ENCODE measurements around the gene ATOX1.
A peak's percentile ranks its signal among the peaks of the same experiment; 100 is the strongest.
"Not testable (repeated sequence)": the region's sequence is repeated elsewhere in the genome, so short reads cannot be mapped to it uniquely, and the experiment has no call there.

ATOX1 gene

DNA sequence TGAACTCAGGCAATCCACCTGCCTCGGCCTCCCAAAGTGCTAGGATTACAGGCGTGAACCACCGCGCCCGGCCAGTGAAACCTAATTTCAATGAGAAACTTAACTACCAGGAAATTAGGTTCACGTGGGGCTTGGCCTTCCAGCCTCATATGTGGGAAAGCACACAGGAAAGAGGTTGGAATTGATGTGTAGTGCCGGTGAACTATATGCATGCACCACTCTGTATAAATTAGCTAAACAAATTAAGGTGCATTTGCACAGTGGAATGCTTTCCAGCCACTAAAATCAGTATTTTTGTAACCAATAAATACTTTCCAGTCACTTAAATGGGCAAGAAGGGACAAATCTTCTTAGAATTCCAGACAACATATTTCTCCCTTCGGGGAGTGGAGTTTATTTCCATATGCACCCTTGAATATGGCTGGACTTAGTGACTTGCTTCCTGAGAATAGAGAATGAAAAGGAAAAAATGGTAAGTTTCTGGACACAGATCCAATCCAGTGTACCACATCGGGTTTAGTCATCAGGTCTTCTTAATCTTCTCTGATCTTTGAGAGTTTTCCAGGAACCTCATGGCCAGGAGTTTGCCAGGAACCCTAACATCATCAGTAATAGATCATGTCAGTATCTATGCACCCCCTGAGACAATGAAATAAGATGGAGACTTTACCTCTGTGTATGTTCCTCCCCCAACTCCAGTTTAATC lies 24.9 kb downstream of the ATOX1 start:
- no peak for DNase-seq (ENCODE audit: low spot score)

DNA sequence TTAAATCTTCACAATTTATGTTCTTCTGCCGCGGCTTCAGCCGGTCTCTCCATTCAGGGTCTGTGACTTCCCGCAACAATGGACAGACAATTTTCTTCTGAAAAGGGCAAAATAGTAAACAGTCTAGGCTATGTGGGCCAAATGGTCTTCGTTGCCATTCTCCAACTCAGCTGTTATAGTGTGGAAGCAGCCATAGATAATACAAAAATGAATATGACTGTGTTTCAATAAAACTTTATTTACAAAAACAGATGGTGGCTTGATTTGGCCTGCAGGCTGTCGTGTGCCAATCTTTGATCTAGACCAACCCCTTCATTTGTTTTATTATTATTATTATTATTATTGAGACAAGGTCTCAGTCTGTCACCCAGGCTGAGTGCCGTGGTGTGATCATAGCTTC lies 28.1 kb downstream of the ATOX1 start:
- DNase-seq (ENCODE audit: low spot score): no peak

DNA sequence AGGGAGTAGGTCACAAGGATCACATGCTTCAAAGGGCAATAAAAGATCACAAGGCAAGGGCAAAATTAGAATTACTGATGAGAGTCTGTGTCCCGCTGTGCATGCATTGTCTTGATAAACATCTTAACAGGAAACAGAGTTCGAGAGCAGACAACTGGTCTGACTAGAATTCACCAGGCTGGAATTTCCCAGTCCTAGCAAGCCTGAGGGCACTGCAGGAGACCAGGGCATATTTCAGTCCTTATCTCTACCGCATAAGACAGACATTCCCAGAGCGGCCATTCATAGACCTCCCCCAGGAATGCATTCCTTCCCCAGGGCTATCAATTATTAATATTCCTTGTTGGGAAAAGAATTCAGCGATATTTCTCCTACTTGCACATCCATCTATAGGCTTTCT lies 28.8 kb downstream of the ATOX1 start:
- not testable (repeated sequence) for DNase-seq (ENCODE audit: low spot score)

DNA sequence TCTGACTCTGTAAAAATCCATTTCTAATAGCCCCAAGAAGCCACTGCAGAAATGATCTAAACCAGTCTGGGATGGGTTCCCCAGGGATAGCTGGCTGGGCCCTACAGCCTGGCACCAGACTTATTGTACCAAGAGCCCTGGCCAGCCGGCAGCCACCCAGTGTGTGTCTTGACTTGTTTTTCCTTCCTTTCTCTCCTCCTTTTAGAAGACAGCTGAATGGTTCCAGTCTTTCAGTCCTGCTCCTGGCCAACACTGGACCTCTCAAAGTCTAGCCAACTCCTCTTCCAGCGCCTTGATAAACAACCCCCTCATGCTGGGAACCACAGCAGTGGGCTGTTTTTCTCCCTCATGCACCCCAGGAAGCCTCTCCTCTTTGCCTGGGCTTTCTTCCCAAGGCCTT lies 34.1 kb downstream of the ATOX1 start:
- peak; percentile 17 for DNase-seq (ENCODE audit: low spot score)

DNA sequence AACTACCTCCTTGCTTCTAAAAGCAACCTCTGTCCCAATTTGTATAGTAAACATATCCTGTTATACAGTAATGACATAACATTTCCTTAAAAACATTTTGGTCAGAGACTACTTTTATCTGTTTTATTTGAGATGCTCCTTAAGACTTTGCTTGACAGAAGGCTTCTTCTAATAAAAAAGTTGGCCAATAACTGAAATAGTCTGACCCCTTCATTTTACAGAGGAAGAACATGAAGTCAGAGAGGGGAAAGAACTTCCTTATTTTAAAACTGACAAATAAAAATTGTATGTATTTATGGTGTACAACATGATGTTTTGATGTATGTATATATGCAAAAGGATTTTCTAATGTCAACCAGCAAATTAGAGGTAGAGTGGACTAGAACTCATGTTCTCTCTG lies 35.9 kb downstream of the ATOX1 start:
- no peak for DNase-seq (ENCODE audit: low spot score)

DNA sequence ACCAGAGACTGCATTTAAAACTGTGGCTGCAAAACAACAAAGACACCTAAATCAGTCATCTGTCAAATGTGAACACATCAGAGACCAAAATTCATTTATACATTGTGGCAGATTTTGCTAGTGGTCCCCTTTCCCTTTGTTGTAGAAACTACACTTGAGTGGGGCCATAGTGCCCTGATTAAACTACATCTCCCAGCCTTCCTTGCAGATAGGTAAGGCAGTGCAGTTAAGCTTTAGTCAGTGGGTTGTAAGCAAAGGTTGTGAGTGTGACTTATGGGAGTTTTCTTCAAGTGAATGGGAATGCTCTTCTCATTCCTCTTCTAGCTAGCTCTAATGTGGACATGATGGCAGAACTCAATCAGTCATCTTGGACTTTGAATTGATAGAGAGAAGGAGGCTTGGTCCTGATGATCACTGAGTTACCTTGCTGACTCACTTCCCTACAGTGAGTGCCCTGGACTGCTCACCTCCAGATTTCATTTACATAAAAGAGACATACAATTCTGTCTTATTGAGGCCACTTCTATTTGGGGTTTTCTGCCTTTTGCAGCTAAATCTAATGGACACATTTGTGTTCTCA lies 36.5 kb downstream of the ATOX1 start:
- no peak for DNase-seq (ENCODE audit: low spot score)

DNA sequence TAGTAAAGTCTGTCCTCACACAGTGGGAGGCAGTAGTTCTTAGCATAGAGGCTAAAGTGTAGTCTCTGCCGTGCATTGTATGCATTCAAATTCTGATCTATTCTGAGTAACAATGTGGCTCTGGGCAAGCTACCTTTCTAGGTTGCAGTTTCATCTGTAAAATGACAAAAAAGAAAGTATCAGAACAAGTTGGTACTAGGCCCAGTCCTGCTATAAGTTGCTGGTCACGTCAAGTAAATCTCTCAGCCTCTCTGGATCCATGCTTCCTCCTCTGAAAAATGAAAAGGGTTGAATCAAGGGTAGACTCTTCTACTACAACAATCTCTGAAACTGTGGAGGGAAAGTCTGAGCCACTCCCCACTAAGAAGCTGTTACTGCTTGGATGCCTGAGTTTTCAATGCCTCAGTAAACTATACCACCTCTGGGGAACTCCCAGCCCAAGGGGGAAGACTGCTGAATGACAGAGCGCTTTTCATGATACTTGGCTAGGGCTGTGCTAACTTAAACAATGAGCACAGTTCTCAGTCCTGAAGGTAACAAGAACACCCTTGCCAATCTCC lies 37.3 kb downstream of the ATOX1 start:
- DNase-seq (ENCODE audit: low spot score): no peak

DNA sequence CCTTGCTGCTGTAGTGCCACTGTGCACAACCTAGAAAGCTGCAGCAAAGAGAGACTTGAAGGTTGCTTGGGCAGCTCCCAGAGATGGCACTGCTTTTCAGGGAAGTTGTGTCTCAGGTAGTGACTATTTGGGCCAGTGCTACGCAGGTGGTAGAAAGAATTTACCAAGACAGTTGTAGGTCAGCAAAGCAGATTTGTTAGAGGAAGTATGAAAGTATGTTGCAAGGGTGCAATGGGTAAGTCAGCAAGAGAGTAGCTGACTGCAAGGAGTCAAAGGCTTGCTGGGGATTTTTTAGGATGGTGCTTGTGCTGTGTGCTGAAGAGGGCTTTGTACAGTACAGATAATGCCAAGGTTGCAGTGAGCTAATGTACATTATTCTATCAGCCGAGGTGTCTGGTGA lies 38.2 kb downstream of the ATOX1 start:
- no peak for DNase-seq (ENCODE audit: low spot score)

DNA sequence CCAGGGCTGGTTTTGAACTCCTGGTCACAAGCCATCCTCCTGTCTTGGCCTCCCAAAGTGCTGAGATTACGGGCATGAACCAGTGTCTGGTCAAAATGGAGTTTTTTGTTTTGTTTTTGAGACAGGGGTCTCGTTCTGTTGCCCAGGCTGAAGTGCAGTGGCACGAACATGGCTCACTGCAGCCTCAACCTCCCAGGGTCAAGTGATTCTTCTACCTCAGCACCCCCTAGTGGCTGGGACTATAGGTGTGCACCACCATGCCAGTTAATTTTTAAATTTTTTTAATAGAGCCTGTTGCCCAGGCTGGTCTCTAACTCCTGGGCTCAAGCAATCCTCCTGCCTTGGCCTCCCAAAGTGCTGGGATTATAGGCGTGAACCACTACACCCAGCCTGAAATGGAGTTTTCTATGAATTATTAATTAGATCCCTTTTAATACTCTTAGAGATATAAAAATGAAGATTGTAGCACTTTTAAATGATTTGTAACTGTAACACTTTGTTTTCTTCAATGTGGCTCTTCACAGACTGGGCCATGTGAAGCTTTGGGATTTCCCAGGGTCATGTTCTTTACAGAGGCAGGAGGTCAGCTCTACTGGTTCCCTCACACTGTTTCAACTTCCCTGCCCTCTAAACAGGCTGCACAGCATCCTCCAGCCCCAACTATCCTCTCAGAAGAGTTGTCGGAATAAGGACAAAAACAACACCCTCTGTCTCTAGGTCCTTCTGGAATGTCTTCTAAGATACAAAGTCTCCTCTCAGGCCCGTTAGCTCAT lies 39.0 kb downstream of the ATOX1 start:
- peak; percentile 30 for DNase-seq (ENCODE audit: low spot score)

DNA sequence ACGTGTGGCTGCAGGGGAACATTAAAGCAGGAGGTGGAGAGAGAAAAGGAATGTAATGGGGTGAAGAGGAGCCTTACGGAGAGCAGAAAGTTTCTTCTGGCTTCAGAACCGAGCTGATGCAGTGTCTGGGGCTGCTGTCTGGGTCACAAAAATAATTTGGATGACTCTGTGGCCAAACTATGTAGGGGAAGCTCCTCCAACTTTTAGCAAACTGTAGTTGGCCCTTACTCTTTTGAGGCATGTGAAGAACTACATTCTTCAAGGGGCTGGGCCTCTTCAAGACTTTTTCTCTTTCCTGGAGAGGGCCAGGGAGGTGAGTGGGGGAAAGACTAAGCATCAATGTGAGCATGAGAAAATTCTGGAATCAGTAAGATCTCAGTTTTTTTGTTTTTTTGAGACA lies 39.8 kb downstream of the ATOX1 start:
- DNase-seq (ENCODE audit: low spot score): no peak

DNA sequence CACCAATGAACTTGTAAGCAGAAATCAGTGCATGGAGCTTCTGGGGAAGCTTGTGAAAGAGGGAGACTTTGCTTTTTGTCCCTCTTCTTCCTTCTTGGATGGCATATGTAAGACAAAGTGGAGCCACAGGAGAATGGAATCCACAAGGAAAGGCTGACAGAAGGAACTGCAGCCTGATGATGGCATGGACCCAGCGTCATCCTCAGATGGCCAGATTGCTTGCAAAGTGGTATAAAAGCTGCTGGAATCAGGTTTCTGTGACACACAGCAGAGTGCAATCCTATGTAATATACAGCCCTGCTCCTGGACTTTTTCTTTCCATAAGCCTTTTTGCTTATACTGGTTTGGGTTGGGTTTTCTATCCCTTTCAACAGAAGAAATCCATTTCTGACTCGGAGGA lies 40.3 kb downstream of the ATOX1 start:
- peak; percentile 50 for DNase-seq (ENCODE audit: low spot score)

DNA sequence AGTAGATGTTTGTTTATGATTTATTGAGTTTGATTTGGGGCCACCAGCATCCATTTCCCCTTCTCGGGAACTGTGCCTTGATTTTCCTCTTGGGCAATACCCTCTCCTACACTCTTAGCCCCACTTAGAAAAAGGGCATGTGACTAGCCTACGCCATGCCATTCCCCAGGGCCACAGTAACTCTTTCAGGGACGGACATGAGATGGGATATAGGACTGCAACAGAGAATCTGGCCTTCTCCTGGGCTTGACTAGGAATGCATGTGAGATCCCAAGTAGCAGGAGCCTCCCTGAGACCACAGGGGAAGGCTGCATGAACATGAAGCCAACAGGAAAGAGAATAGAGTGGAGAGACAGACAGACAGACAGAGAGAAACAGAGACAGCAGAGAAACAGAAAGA lies 41.0 kb downstream of the ATOX1 start:
- no peak for DNase-seq (ENCODE audit: low spot score)

DNA sequence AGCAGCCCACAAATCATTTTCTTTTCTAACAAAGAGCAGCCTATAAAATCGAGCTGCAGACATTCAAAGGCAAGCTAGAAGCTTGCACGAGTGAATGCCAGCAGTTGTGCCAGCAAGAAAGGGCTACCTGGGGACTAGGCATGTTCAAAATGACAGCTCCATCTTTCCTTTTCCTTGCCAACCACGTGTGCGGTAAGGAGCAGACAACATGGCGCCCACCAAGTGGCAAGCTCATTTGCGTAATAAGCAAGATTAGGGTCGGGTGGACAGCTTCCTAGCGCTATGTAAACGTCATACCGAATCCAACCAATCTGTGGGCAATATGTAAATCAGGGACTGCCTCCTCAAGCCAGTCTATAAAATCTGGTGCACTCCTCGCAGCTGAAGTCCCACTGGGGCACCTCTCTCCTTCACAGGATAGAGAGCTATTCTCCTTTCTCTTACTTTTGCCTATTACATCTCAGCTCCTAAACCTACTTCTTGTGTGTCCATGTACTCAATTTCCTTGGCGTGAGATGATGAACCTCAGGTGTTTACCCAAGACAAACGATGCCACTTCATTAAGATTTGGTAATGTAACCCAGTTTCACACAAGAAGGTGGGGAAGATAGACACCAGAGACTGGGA lies 49.2 kb downstream of the ATOX1 start:
- no peak for DNase-seq (ENCODE audit: low spot score)

DNA sequence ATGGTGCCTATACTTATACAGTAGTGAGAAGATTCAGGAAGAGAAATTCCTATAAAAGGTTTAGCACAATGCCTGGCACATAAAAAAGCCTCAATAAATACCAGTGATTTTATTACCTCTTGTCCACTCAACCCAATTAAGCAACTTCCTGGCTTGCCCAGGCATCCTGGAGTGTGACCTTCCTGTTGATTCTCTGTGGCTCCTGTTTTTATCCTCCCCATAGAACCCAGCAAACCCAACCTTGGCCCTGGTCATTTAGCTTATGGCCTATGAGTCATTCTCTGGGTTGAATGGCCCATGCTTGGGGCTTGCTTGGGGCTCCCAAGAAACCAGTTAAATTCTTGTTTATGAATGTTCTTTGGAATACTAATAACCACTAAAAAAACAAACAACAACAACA lies 50.3 kb downstream of the ATOX1 start:
- no peak for DNase-seq (ENCODE audit: low spot score)

DNA sequence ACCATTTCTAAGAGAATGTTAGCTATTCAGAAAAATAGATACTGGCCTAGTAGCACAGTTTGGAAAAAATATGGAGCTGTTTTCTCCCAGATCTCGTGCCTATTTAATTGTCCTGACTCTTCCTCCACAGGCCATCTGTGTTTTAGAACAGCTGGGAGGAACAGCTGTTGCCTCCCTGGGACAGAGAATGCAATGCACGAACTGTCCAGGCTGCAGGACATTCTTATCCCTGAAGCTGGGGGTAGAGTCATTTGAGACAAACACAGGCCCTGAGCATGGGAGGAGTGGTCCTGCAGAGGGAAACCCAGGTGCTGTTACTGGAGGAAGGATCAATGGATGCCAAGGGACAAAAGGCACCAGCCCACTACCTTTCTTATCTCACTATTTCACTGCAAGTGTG lies 50.9 kb downstream of the ATOX1 start:
- no peak for DNase-seq (ENCODE audit: low spot score)

DNA sequence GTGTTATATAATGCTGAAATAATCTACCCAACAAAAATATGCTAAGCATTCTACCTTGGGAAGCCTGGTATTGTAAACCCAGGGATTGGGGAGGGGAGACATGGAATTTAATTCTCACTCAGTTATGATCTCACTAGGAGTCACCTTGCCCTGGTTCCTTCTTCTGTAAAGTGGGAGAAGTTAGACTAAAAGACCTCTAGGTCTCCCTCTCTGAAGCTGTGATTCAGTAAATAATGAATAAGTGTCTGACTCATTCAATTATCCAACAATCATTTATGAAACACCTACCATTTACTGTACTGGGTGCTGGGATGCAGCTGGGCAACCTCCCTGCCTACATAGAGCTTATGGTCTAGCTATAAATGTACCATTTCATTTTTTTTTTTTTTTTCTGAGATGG lies 51.5 kb downstream of the ATOX1 start:
- DNase-seq (ENCODE audit: low spot score): no peak

DNA sequence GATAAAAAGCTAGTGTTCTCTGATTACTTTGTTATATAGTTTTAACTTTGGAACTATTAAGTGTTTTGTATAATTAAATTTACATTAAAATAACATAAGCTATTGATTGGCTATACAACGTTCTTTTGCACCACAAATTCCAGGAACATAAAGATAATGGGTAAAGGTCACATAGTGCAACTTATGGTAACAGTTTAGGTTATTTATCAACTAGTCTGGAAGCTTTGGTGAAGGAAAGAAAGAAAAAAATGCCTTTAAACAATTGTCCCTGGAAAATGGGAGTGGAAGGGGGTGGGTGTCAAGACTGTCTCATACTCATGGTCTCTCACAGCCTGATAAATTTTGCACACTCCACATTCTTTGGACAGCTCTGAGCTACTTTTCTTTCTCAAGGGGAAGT lies 54.7 kb downstream of the ATOX1 start:
- DNase-seq (ENCODE audit: low spot score): no peak

DNA sequence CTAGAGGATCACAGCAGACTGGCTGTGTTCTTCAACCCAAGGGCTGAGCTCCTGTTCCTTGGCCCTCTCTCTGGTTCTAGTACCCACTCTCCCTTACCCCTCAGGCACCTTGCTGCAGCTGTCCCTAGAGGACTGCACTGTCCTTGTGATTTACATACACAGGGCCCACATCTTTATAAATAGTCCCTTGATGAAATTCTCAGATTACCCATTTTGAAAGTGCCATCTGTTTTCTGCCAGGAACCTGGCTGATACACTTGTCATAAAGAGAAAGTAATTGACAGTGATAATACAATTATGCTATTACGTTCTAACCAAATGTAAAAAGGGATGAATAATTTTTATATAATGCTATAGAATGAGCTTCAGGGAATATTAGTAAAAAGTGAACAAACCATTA lies 55.2 kb downstream of the ATOX1 start:
- no peak for DNase-seq (ENCODE audit: low spot score)

DNA sequence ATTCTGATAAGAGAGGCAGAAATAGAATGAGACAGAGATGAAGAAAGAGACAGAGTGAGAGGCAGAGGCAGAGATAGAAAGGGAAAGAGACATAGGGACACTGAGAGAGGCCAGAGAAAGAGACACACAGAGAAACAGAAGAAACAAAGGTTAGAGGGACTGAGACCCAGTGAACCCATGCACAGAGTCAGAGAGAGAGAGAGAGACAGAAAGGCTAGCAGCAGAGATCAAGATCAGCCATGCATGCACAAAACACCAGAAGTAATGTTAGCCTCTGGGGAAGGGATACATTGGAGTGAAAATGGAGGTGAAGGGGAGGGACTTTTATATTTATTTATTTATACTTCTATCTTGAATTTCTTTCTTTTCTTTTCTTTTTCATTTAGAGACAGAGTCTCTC lies 57.6 kb downstream of the ATOX1 start:
- no peak for DNase-seq (ENCODE audit: low spot score)

DNA sequence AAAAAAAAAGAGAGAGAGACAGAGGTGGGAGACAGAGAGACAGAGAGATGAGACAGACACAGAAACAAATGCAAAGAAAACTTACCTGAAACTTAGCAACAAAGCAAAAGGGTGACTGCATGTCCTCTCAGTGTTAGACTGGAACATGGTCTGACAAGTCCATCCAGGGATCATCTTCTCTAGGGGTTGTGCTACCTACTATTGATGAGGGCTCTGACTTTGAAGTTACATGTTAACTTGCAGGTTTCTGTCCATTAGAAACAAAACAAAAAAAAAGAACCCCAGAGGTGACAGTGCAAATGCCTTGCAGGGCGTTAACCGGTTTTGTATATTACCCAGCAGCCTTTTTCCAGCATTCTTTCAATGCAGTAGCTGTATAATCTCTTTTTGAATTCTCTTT lies 58.1 kb downstream of the ATOX1 start:
- no peak for DNase-seq (ENCODE audit: low spot score)

DNA sequence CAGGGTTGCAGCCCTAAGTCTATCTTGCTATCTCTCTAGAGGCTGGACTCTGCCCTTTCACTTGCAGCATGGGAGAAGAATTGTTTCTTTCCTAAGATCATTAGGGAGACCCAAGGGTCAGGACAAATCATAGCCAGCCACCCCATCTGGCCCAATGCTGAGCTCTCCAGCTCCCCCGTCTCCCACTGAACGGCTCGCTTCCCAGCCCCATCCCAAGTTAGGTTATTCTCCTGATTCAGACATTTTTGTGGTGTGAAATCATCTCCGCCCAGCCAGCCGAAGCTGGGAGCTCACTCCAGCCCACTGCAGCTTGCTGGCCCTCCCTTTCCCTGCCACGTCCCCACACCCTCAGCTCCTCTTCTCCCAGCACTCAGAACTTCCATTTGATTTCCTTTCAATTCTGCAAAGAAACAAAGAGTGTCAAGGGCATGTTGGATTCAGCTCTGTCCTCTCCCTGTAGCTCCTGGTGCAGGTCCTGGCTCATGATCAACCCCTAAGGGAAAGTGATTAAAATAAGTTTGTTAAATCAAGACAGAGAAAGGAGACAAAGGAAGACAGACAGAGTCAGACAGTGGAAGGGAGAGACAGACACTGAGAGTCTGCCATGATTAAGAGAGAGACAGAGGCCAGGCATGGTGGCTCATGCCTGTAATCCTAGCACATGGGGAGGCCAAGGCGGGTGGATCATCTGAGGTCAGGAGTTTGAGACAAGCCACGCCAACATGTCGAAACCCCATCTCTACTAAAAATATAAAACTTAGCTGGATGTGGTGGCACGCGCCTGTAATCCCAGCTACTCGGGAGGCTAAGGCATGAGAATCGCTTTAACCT lies 59.1 kb downstream of the ATOX1 start:
- DNase-seq (ENCODE audit: low spot score): peak; percentile 22

DNA sequence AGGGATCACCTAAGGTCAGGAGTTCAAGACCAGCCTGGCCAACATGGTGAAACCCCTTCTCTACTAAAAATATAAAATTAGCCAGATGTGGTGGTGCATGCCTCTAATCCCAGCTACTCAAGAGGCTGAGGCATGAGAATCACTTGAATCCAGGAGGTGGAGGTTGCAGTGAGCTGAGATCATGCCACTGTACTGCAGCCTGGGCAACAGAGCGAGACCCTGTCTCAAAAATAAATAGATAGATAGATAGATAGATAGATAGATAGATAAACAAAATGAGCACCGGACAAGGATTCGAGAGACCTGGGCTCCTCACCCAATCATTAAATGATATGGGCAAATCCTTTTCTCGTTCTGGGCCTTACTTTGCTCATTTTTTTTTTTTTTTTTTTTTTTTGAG lies 60.4 kb downstream of the ATOX1 start:
- not testable (repeated sequence) for DNase-seq (ENCODE audit: low spot score)

Data from cerebellar cortex (tissue), 1 donor.